Measurements from ENCODE around the gene LTA. TPM values are rescaled to one million over a fixed set of nuclear protein-coding genes. Genes with fewer than 3 reads are reported as not detected.

Gene LTA
- polyA plus RNA-seq, 3 donors, result 0.26 to 0.28 TPM; not detected in 1

DNA sequence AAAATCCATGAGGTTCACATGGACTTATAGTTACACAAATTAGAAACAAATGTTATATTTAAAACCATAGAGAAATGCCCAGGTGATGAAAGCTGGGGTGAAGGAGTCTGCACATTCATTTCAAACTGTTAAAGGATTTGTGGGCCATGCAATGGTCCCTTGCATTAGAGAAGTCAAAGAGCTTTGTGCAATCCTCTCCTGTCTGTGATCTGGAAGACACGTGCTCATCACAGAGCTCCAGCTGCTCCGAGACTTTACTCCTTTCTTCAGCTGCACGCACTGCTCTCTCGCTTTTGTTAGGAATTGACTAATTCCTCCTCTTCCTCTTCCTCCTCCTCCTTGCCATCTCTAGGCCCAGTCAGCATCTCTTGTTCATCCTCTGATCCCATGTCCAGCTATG, 38.9 kb downstream of the LTA start:
- H2AFZ ChIP-seq (ENCODE audit: insufficient read depth, low read depth, low read length, poor library complexity, severe bottlenecking), result no peak overlapping the region
- TF ChIP-seq, protein P1, sequence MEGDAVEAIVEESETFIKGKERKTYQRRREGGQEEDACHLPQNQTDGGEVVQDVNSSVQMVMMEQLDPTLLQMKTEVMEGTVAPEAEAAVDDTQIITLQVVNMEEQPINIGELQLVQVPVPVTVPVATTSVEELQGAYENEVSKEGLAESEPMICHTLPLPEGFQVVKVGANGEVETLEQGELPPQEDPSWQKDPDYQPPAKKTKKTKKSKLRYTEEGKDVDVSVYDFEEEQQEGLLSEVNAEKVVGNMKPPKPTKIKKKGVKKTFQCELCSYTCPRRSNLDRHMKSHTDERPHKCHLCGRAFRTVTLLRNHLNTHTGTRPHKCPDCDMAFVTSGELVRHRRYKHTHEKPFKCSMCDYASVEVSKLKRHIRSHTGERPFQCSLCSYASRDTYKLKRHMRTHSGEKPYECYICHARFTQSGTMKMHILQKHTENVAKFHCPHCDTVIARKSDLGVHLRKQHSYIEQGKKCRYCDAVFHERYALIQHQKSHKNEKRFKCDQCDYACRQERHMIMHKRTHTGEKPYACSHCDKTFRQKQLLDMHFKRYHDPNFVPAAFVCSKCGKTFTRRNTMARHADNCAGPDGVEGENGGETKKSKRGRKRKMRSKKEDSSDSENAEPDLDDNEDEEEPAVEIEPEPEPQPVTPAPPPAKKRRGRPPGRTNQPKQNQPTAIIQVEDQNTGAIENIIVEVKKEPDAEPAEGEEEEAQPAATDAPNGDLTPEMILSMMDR (IDR thresholded peaks at IDR 0.05), result no peak
- DNase-seq, result no peak
- H3K79me2 ChIP-seq (ENCODE audit: insufficient read depth, low read length), result peaks cover 13% of the 10 kb centered on the region
- H3K4me1 Mint-ChIP-seq, result peaks cover 33% of the 10 kb centered on the region
- no peak overlapping the region for H3K9ac ChIP-seq (ENCODE audit: insufficient read depth, low read length, poor library complexity, severe bottlenecking)
- no peaks in the 10 kb centered on the region for H3K9me3 ChIP-seq (replicated peaks in 1 of 2; ENCODE audit: control insufficient read depth in 1 of 2, insufficient read depth in 1 of 2, low read length in 2 of 2)
- no peak overlapping the region for H3K27ac ChIP-seq (ENCODE audit: low read depth in 1 of 2, low read length in 2 of 2)
- H4K20me1 ChIP-seq (ENCODE audit: insufficient read depth, low read length), result peaks cover 3% of the 10 kb centered on the region
- H3K4me3 Mint-ChIP-seq, result no peak overlapping the region
- intact Hi-C loops (cut with micrococcal nuclease), result no loop called here
- H3K9me3 Mint-ChIP-seq, result peaks cover 0 to 5% (median 0%) of the 10 kb centered on the region in 7 donors
- peaks cover 0 to 1% of the 10 kb centered on the region in 2 donors for H3K36me3 Mint-ChIP-seq
- H3K27me3 ChIP-seq (ENCODE audit: control insufficient read depth in 2 of 2, insufficient read depth in 2 of 2, low read length in 2 of 2), result no peaks in the 10 kb centered on the region
- H3K27me3 Mint-ChIP-seq (ENCODE audit: low read depth in 3 of 3), result peaks cover 0 to 3% (median 0%) of the 10 kb centered on the region in 3 donors
- H3K4me2 ChIP-seq (replicated peaks; ENCODE audit: extremely low read depth, low read length, poor library complexity, severe bottlenecking), result no peak overlapping the region
- no peak overlapping the region for H3K4me3 ChIP-seq (replicated peaks in 1 of 3; ENCODE audit: low read depth in 2 of 3, low read length in 3 of 3)
- H3K36me3 ChIP-seq (replicated peaks in 1 of 2; ENCODE audit: control insufficient read depth in 1 of 2, insufficient read depth in 2 of 2, low read length in 2 of 2), result no peaks in the 10 kb centered on the region
- 50% methylated on average over 4 of the region's 4 CpGs for WGBS (ENCODE audit: insufficient coverage)
- peaks cover 24 to 37% of the 10 kb centered on the region in 2 donors for H3K4me1 ChIP-seq (ENCODE audit: control insufficient read depth in 1 of 2, insufficient read depth in 2 of 2, low read length in 2 of 2)
- peak overlapping the region in 2 of 7 donors; percentile 39 to 61 for H3K27ac Mint-ChIP-seq

DNA sequence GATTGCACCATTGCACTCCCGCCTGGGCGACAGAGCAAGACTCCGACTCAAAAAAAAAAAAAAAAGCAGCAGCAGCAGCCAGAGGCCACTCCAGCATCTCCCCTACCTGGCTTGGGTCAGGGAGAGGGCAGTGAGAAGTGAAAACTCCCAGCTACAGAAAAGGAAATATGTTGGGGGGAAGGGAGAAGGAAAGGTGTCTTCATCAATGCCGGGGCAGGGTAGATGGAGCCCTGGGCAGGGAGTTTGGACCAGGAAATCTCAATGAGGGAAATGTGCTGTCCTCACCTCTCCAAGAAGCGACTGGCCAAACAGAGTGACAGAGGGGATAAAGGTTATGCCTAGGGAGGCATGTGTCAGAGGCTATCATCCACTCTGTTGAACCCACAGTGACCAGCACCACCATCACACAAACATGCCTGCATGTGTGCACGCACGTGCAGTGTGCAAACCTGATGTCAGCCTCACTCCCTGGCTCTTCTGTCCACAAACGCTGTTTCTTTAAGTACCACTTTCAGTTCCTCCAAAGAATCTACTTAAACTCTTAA, 42.1 kb downstream of the LTA start:
- no peak overlapping the region for H3K9ac ChIP-seq (ENCODE audit: insufficient read depth, low read length, poor library complexity, severe bottlenecking)
- peaks cover 10% of the 10 kb centered on the region for H4K20me1 ChIP-seq (ENCODE audit: insufficient read depth, low read length)
- peak overlapping the region; percentile 99 for H3K4me2 ChIP-seq (replicated peaks; ENCODE audit: extremely low read depth, low read length, poor library complexity, severe bottlenecking)
- peak; percentile 60 to 83 (median 67) for DNase-seq
- peak overlapping the region; percentile 78 to 86 for H3K27ac ChIP-seq (ENCODE audit: low read depth in 1 of 2, low read length in 2 of 2)
- intact Hi-C loops (cut with micrococcal nuclease), result no loop called here
- peaks cover 4 to 11% of the 10 kb centered on the region in 2 donors for H3K36me3 ChIP-seq (replicated peaks in 1 of 2; ENCODE audit: control insufficient read depth in 1 of 2, insufficient read depth in 2 of 2, low read length in 2 of 2)
- peaks cover 42 to 61% of the 10 kb centered on the region in 2 donors for H3K4me1 ChIP-seq (ENCODE audit: control insufficient read depth in 1 of 2, insufficient read depth in 2 of 2, low read length in 2 of 2)
- H3K4me3 ChIP-seq (replicated peaks in 1 of 3; ENCODE audit: low read depth in 2 of 3, low read length in 3 of 3), result peak overlapping the region; percentile 75 to 99 (median 93)
- peaks cover 58% of the 10 kb centered on the region for H3K4me1 Mint-ChIP-seq
- peaks cover 12 to 25% of the 10 kb centered on the region in 2 donors for H3K36me3 Mint-ChIP-seq
- peak overlapping the region; percentile 87 to 96 (median 94) for H3K27ac Mint-ChIP-seq
- no peaks in the 10 kb centered on the region for H3K27me3 ChIP-seq (ENCODE audit: control insufficient read depth in 2 of 2, insufficient read depth in 2 of 2, low read length in 2 of 2)
- H3K4me3 Mint-ChIP-seq, result peak overlapping the region; percentile 91 to 96
- WGBS (ENCODE audit: insufficient coverage), result no CpG with 5 or more reads among the region's 8 CpGs
- H3K9me3 Mint-ChIP-seq, result peaks cover 0 to 1% (median 0%) of the 10 kb centered on the region in 7 donors
- H2AFZ ChIP-seq (ENCODE audit: insufficient read depth, low read depth, low read length, poor library complexity, severe bottlenecking), result peak overlapping the region; percentile 72
- H3K79me2 ChIP-seq (ENCODE audit: insufficient read depth, low read length), result peaks cover 43% of the 10 kb centered on the region
- TF ChIP-seq, protein P1 (IDR thresholded peaks at IDR 0.05), result no peak
- peaks cover 0 to 1% (median 0%) of the 10 kb centered on the region in 3 donors for H3K27me3 Mint-ChIP-seq (ENCODE audit: low read depth in 3 of 3)
- no peaks in the 10 kb centered on the region for H3K9me3 ChIP-seq (replicated peaks in 1 of 2; ENCODE audit: control insufficient read depth in 1 of 2, insufficient read depth in 1 of 2, low read length in 2 of 2)
